ENCODE measurements around the gene CA11. TPM values are rescaled to one million over a fixed set of nuclear protein-coding genes. Genes with fewer than 3 reads are reported as not detected.
A peak's percentile ranks its signal among the peaks of the same experiment; 100 is the strongest.

CA11 gene
- total RNA-seq, 4 donors from 2014 or later: 1.6 to 3.5 (median 2.6) TPM

GRCh38 chr19:48624067-48624594 lies 21.9 kb downstream of the CA11 start:
- Histone ChIP-seq H3K27me3 (no peaks in the 10 kb centered on the region), H3K4me1 (peaks cover 24 to 28% of the 10 kb centered on the region in 2 donors), H3K4me3 (peak overlapping the region; percentile 55 to 75 (median 72)), H3K36me3 (peaks cover 0 to 4% of the 10 kb centered on the region in 2 donors), H3K27ac (peak overlapping the region; percentile 90 to 99 (median 94)), H3K9me3 (no peaks in the 10 kb centered on the region)
- intact Hi-C loops (cut with DNase I; ENCODE audit: low total_unique reads) (no loop called here), in situ Hi-C loops (cut with MboI; ENCODE audit: low sequenced_read_pairs in 4 of 4) (no loop called here)
- TF ChIP-seq, protein P1, sequence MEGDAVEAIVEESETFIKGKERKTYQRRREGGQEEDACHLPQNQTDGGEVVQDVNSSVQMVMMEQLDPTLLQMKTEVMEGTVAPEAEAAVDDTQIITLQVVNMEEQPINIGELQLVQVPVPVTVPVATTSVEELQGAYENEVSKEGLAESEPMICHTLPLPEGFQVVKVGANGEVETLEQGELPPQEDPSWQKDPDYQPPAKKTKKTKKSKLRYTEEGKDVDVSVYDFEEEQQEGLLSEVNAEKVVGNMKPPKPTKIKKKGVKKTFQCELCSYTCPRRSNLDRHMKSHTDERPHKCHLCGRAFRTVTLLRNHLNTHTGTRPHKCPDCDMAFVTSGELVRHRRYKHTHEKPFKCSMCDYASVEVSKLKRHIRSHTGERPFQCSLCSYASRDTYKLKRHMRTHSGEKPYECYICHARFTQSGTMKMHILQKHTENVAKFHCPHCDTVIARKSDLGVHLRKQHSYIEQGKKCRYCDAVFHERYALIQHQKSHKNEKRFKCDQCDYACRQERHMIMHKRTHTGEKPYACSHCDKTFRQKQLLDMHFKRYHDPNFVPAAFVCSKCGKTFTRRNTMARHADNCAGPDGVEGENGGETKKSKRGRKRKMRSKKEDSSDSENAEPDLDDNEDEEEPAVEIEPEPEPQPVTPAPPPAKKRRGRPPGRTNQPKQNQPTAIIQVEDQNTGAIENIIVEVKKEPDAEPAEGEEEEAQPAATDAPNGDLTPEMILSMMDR (IDR thresholded peaks at IDR 0.05 in 4 of 5, conservative IDR thresholded peaks at IDR 0.05 in 1 of 5): peak in 2 of 5 experiments; percentile 7 to 15
- TF ChIP-seq POLR2A (IDR thresholded peaks at IDR 0.05): peak in 1 of 2 donors; percentile 74
- DNase-seq (peak; percentile 97 to 98), ATAC-seq (peak; percentile 68 to 72)

GRCh38 chr19:48623556-48624066 lies 22.4 kb downstream of the CA11 start:
- Histone ChIP-seq H3K36me3 (peaks cover 0 to 4% of the 10 kb centered on the region in 2 donors), H3K4me3 (peak overlapping the region; percentile 3 to 75 (median 56)), H3K9me3 (no peaks in the 10 kb centered on the region), H3K27ac (peak overlapping the region; percentile 90 to 99 (median 94)), H3K4me1 (peaks cover 24 to 28% of the 10 kb centered on the region in 2 donors), H3K27me3 (no peaks in the 10 kb centered on the region)
- intact Hi-C loops (cut with DNase I; ENCODE audit: low total_unique reads) (no loop called here), in situ Hi-C loops (cut with MboI; ENCODE audit: low sequenced_read_pairs in 4 of 4) (no loop called here)
- TF ChIP-seq, protein P1 (IDR thresholded peaks at IDR 0.05 in 4 of 5, conservative IDR thresholded peaks at IDR 0.05 in 1 of 5): no peak
- TF ChIP-seq POLR2A (IDR thresholded peaks at IDR 0.05): no peak
- ATAC-seq: no peak
- DNase-seq: no peak

- Histone ChIP-seq H3K9me3 (no peaks in the 10 kb centered on the region), H3K4me1 (peaks cover 36 to 47% of the 10 kb centered on the region in 2 donors), H3K4me3 (peak overlapping the region; percentile 66 to 96 (median 79)), H3K27ac (peak overlapping the region; percentile 92 to 99 (median 96)), H3K36me3 (peaks cover 3 to 28% of the 10 kb centered on the region in 2 donors), H3K27me3 (no peaks in the 10 kb centered on the region)
- in situ Hi-C loops (cut with MboI; ENCODE audit: low sequenced_read_pairs in 4 of 4): no loop called here
- no peak for ATAC-seq
- intact Hi-C loops (cut with DNase I; ENCODE audit: low total_unique reads): loop anchor here (2.0 kb wide), 2 partner anchors 15 to 51 kb away; no protein-coding TSS in a partner anchor
- TF ChIP-seq POLR2A (IDR thresholded peaks at IDR 0.05): no peak
- TF ChIP-seq, protein P1 (IDR thresholded peaks at IDR 0.05 in 4 of 5, conservative IDR thresholded peaks at IDR 0.05 in 1 of 5): peak in 1 of 5 experiments; percentile 11
- no peak for DNase-seq
Measured at GRCh38 chr19:48619692-48620585, 26.0 kb downstream of the CA11 start.

DNA sequence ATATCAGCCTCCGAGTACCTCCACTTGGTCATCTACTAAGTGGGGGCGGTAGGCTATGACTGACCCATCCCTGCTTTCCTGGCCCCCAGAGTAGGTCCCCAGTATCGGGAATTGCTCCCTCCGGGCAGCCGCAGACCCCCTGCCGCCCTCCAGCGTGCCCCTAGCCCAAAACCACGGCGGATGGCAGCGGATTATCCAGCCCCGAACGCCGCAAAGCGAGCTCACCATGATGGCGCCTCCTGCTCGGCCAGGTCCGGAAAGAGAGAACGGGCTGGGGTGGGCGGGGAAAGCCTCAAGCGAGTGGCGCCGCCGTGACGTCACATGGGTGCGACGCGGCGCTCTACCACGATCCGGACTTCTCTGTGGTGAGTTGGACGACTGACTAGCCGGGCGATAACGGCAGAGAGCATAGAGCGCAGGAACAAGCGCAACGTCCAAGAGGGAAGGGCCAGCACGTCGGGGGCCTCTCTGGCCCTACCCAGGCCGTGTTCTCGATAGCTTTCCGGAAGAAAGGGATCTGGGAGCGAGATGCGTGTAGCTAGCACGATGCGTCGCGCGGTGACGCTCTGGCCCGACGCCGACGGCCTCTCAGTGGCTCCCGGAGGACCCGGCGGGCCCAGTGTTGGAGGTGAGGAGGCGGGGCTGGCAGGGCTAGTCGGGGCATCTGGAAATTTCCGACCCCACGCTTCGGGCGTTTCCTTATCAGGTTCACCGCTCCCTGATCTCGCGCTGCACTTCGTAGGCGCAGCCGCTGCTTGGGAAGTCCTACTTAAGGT lies 26.9 kb downstream of the CA11 start, which contains the start of the genes RPL18 and SPHK2:
TSS of gene RPL18 (minus strand) at position 263 of the 776 bp plus-strand sequence. CDS start at position 228, 35 bp downstream.
TSS of gene SPHK2 (plus strand) at position 591 of the 776 bp plus-strand sequence. CDS start 1,009 bp downstream, outside the sequence.
- intact Hi-C loops (cut with DNase I; ENCODE audit: low total_unique reads): loop anchor here (2.0 kb wide), 2 partner anchors 16 to 50 kb away; no protein-coding TSS in a partner anchor
- H3K27me3 ChIP-seq: no peaks in the 10 kb centered on the region
- in situ Hi-C loops (cut with MboI; ENCODE audit: low sequenced_read_pairs in 4 of 4): no loop called here
- peak within 1 kb of the TSS; percentile 66 to 96 (median 79) for H3K4me3 ChIP-seq
- peak within 1 kb of the TSS; percentile 92 to 99 (median 96) for H3K27ac ChIP-seq
- ATAC-seq: peak; percentile 86 to 93
- peak; percentile 98 to 99 for DNase-seq
- TF ChIP-seq, protein P1 (IDR thresholded peaks at IDR 0.05 in 4 of 5, conservative IDR thresholded peaks at IDR 0.05 in 1 of 5): peak in 1 of 5 experiments; percentile 13
- peak; percentile 94 to 95 for TF ChIP-seq POLR2A (IDR thresholded peaks at IDR 0.05)
- H3K4me1 ChIP-seq: peaks cover 33 to 48% of the 10 kb centered on the region in 2 donors
- no peaks in the 10 kb centered on the region for H3K9me3 ChIP-seq
- peaks cover 3 to 29% of the 10 kb centered on the region in 2 donors for H3K36me3 ChIP-seq
